Fibroblast of skin of right quadriceps (primary cell): Measurements from ENCODE around the gene CRADD.
"Not testable (repeated sequence)": the region's sequence is repeated elsewhere in the genome, so short reads cannot be mapped to it uniquely, and the experiment has no call there.

ENCODE experiments used
- DNase-seq: peaks from one replicate; pipeline ENCODE4 v3.0.0-alpha.2; 2013

The CRADD gene

DNA sequence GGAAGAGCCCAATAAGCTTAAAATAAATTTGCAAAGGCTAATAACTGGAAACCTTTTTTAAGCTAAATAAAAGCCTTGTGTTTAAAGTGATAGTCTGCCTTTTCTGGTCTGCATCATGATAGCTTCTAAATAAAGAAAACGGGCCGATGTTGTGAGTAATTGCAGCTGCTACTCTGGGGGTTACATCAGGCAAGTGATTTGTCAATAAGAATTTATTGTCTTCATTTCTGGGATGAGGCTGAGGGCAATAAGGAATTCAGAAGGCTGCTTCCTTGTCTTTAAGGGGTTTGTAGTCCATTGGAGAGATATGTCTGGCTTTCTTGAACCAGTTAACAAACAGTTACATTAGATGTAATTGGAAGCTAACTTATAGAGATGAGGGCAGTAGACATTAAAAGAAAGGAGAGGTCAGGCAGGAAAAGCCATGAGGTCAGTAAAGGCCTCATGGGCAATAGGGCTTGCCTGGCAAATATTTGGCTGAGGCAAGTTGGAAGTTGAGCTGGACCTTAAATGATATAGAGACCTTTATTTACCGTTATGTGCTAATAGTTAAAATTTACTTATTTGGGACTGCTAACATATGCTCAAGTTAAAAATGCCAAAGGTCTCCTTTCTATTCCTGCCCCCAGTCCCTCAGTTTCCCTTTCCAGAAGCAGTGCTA is 85.0 kb downstream of the CRADD start:
- peak; percentile 86 for DNase-seq

DNA sequence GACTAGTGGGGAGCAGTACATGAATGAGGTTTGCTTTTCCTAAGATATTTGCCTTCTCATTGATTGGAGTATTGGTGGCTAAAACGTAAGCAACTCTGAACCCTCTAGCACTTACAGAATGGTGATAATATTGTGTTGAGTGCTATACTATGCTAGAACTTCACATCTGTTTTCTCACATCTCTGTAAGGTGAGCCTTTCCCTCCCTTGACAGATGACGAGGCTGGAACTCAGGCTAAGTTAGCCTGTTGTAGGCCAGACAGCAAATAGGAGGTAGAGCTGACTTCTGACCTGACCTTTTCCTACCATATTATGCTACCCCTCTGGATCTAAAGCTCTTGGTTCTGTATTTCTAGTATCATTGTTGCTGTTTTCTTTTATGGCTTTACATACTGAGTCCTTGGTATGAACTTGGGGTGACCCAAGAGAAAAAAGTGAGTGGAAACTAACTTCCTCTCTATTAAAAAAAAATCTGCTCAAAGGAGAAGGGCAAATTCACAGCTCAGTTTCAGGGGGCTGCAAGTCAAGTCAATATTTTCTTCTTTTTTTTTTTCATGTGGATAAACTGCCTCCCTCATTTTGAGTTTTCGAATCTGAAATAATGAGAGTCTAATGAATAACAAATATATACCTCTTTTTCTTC is 85.9 kb downstream of the CRADD start:
- DNase-seq = no peak

DNA sequence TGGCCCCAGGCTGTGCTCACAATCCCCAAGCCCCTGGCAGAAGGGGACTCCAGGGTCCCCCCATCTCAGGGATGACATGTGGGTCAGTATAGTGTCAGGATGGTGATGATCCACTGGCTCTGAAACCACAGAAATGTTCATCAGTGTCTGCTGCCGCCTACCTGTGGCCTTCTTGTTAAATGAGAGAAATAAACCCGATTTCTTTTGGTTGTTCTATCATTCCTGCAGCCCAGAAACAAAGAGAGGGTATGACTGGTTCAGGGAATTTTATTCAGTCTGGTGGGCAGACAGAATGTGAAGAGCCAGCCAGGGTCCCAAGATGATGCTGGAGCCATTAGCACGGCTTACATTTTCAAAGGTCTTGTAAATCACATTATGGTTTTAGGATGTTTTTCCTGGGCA is 86.6 kb downstream of the CRADD start:
- no peak for DNase-seq

DNA sequence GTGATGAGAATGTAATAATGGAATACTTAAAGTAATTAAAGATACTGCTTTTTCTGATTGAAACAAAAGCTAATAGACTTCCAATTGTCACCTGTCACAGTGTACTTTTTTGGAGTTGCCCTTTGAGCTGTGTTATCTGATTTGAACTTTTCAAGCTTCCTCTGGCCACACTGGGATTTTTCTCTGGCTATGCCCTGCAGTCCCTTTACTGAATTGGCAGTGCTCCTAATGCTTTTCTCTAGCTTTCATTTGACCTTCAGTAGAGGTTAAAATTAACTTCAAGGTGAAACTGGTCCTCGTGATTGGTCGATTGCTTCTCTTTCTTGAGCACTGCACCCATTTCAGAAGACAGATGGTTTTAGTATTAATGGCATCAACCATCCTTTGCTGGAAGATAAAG is 89.2 kb downstream of the CRADD start:
- DNase-seq = no peak

DNA sequence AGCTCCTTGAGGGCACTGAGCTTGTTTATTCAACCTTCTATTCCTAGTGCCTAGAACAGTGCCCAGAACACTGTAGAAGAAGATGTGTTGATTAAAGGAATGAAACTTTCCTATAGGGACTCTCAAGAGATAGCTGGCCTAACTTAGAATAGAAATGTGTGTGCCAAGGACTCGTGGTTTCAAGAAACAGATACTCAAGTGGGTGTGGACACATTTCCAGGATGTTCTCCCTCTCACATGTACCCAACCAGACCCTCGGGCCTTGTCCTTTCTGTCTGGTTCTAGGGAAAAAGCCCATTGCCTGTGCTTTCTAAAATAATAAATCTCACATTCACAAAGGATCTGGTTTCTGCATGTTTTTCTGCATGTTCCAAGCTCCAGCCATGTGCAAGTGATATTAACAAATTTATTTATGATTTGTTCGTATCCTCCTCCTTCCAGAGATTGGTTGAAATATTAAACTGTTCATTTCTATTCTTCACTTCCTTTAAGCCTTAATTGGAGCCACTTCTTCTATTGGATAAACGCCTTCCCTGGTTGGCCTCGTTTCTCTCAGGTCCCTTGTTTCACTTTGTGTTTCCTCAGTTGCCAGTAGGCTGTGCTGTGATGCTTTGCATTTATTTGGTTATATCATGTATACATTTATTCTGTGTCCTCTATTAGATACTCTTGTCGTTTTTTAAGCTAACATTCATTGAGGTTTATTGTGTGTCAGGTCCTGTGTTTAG is 89.8 kb downstream of the CRADD start:
- peak; percentile 85 for DNase-seq

DNA sequence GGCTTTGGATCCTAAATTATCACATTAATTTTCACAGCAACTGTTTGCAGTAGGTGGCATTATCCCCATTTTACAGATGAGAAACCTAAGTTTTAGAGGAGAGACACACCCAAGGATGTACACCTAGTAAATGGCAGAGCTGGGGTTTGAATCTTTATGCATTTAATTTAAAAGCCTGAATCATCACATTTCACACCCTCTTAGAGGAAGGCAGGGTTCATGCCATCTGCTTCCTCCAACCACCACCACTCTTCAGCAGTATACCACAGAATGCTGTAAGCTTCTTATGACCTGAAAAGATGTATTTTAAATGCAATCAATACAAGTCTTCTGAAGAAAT is 90.3 kb downstream of the CRADD start:
- DNase-seq = no peak

DNA sequence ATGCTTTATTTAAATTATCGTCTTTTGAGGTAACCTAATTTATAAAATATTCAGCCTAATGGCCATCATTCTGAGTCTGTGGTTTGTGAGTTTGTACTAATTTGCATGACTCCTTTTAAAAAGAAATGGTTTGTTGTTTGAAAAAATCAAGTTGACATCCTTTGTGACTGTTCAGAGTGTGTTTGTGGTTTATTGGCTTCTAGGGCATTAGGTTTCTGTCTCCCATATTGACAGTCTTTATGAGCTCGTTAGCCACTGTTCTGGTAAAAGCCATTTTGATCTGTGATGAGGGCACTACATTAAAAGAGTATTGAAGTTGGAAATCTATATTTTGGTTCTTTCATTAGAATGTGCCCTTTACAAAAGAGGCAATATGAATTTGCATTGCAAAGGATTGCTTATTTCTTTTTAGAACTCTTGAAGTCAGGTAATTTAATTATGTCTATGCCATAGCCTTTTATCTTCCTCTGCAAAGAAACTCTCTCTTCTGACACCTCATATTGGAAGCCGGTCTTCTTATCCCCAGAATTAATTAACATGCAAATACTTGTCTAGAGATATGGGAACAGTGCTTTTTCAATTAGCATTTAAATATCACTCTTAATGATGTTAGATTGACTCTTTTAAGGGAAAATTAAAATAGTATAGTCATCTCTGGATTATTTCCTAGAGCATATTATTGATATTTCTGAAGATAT is 95.0 kb downstream of the CRADD start:
- no peak for DNase-seq

DNA sequence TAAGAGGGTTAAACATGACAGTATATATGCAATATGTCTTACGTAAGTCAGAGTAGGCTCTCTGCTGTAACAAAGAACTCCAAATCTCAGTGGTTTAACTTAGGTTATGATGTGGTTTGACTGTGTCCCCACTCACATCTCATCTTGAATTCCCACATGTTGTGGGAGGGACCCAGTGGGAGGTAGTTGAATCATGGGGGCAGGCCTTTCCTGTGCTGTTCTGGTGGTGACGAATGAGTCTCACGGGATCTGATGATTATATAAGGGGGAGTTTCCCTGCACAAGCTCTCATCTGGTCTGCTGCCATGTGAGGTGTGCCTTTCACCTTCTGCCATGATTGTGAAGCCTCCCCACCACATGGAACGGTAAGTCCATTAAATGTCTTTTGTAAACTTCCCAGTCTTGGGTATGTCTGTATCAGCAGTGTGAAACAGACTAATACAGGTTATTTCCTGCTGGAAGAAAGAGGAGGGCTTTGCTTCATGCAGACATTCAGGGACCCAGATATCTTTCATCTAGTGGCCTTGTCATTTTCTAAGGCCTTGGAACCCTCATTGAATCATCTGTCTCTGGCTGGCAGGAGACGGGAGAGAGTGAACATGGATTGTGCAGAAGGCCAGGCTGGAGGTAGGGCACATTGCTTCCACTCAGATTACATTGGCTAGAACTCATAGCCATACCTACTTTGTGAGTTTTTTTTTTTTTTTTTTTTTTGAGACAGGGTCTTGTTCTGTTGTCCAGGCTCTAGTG is 96.1 kb downstream of the CRADD start:
- DNase-seq = peak; percentile 69

DNA sequence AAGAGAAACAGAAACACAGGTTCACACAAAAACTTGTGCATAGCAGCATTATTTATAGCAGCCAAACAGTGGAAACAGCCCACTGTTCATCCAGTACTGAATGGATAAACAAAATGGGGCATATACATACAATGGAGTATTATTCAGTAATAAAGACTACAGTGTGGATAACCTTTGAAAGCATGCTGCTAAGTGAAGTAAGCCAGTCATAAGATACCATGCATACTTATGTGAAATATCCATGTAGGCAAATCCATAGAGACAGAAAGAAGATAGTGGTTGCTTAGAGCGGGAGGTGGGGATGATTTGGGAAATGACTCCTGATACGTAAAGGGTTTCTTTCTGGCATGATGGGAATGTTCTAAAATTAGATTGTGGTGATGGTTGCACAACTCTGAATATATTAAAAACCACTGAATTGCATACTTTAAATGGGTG is 99.4 kb downstream of the CRADD start:
- DNase-seq = peak; percentile 99

DNA sequence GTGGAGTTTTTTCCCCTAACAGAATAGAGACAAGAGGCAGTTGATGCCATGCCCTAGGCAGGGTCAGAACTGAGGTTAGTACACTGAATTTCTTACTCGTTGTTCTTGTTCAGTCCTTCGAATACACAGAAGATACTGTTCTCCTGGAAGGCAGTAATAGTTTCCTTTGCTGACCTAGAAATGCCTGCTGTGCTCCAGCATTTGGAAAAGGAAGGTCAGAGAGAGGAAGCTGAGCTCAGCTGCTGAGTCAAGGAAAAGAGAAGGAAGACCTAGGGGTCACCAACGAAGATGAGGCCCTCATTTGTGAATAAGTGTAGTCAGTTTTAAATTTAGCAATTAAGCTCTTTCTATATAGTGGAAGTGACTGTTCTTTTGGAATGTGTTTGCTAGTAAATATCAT is 100.1 kb downstream of the CRADD start:
- peak; percentile 85 for DNase-seq

DNA sequence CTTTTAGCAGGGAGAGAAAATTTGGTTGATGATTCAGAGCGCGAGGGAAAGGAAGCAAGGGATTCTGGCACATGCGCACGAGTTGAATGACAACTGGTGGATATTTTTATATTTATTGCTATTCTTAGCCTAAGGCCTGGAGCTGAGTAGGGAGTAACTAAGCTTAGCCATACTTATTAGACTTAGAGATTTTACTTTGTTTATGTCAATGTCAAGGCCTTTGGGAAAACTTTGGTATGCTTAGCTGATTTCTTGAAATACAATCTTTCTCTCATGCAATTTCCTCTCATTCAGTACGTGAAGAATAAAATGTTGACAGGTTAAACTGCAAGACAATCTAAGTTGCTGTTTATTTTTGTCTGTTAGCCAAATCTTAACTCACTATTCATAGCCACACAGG is 101.1 kb downstream of the CRADD start:
- peak; percentile 95 for DNase-seq

DNA sequence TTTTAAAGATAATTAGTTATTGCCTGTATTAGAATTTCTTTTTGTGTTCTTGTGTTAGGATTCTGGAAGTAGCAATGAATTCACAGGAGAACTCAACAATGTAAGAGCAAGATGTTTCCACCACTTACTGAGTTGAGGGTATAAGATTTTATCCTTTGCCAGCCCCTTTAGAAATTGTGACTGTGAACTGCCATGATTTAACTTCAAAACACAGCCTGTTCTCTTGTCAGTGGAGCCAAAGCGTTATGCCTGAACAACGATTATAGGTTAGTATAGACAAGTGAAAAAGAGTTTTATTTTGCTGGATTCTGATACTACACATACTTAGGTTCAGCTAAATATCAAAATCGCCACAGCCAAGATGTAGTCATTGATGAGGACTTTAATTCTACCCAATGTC is 101.6 kb downstream of the CRADD start:
- no peak for DNase-seq

DNA sequence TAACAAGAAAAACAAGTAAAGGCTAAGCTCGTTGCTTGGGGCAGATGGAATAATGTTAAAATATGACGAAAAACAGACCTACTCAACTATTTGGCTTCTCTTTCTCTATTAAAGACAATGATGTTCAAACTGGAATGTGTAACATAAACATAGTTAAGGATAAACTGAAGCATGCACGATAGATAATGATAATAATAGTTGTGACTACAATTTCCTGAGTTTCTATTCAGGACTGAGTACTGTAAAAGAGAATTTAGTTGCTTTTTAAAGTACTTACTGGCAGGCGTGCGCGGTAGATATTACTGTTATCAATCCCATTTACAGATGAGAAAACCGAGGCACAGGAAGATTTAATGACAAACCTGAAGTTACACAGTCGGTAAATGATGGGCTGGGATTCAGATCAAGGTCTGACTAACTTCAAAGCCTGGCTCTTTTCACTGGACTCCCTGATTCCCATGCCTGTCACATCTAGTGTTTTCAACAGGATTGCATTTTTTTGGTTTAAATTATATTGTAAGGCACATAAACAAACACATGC is 103.0 kb downstream of the CRADD start:
- peak; percentile 68 for DNase-seq

DNA sequence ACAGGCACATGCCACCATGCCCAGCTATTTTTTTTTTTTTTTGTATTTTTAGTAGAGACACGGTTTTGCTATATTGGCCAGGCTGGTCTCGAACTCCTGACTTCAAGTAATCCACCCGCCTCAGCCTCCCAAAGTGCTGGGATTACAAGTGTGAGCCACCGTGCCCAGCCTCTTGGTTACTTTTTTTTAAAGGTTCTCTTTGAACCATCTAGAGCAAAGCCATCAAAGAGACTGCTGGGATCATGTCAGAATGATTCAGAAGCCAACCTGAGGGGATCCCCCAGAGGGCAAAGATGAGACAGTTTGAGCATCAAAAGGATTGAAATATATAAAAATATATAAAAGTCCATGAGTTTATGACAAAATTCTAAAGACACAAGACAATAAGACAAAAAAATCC is 103.7 kb downstream of the CRADD start:
- not testable (repeated sequence) for DNase-seq

DNA sequence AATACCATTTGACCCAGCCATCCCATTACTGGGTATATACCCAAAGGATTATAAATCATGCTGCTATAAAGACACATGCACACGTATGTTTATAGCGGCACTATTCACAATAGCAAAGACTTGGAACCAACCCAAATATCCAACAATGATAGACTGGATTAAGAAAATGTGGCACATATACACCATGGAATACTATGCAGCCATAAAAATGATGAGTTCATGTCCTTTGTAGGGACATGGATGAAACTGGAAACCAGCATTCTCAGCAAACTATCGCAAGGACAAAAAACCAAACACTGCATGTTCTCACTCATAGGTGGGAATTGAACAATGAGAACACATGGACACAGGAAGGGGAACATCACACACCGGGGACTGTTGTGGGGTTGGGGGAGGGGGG is 104.8 kb downstream of the CRADD start:
- DNase-seq = not testable (repeated sequence)

DNA sequence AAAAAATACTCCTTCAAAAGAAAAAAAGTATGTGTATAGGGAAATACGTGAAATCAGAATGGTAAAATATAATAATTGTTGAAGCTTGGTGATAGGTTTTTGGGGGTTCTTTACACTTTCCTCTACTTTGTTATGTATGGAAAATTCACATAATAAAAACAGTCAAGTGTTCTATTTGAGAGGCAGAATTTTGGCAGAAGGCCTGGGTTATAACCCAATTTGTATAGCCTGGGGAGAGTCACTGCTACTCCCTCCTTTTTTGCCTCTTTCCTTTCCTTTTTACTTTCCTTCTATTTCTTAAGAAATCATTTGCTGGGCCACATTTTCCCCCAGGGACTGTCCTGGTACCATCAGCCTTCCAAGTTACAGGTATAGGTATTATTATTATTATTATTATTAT is 105.7 kb downstream of the CRADD start:
- DNase-seq = no peak

DNA sequence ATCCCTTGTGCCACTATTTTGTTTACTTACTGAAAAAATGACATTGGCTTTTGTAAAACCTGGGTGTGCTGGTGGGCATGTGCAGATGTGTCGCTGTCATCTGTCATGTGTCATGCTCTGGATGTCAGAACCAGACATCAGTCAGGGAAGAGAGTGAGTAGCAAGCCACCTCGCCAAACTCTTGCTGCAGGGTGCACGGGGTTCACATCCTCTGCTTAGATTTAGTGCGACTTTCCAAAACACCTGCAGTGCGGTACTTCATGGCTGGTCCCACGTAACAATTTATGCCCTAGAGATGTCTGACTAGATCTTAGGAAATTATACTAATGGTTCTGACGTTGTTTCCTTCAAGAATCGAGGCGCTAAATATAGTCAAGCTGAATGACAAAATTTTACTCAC is 106.7 kb downstream of the CRADD start:
- no peak for DNase-seq

DNA sequence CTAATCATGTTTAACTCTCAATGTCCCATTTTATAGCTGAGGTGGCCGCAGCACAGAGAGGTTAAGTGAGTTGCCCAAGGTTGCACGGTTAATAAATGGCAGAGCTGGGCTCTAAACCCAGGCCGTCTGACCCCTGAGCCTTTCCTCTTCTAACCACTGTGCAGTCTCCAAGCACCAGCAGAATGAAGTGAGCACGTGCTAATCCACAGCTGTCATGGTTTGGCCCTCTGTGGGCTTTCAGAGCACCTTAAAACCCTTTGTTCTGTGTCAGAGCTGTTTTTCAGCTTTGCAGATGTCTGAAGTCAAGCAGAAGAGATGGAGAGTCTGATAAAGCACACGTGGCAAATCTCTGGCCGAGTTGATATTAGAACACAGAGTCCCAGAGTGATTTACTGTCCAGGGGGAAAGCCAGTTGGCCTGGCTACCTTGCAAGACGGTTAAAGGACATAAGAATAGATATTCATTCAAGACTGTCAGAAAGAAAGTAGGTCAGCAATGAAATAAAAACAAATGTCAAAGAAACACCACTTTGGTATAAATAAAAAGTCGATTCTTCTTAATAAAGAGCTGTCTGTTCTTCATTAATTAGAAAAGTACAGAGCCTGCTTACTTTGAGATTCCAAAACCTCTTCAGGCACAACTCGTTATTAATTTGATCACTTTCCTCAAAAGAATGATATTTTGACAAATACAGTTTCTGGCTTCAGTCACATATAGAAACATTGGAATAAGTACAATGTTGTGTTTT is 107.3 kb downstream of the CRADD start:
- peak; percentile 69 for DNase-seq

DNA sequence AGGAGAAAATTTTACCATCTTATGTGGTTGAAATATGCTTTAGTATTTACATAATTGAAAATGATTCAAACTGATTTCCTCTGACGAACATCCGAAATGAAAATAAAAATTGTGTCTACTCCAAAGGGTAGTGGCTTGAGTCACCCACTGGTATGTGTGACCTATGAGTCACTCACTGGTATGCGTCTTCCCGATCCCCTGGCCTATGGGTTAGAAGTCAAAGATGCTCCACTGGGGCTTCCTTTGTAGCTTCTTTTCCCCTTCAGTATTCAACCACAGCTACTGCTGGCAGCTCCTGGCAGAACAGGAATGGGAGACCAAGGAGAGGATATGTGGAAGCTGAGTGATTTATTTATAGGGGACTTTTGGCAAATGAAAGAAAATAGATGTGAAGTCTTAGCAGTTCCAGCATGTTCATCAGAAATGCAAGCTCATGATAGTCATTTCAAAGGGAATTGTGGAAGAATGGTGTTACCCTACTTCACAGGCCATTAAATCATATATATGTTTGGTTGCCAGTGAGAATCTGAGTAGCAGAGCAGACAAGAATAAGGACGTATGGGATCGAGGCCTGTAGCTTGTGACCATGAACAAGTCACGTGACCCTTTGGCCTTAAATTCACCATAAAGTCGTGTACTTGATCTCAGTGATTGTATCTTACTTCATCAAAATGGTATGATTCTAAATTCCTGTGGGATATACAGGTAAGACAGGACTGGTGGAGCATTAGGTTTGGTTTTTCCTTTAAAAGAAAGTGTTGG is 108.3 kb downstream of the CRADD start:
- peak; percentile 97 for DNase-seq

DNA sequence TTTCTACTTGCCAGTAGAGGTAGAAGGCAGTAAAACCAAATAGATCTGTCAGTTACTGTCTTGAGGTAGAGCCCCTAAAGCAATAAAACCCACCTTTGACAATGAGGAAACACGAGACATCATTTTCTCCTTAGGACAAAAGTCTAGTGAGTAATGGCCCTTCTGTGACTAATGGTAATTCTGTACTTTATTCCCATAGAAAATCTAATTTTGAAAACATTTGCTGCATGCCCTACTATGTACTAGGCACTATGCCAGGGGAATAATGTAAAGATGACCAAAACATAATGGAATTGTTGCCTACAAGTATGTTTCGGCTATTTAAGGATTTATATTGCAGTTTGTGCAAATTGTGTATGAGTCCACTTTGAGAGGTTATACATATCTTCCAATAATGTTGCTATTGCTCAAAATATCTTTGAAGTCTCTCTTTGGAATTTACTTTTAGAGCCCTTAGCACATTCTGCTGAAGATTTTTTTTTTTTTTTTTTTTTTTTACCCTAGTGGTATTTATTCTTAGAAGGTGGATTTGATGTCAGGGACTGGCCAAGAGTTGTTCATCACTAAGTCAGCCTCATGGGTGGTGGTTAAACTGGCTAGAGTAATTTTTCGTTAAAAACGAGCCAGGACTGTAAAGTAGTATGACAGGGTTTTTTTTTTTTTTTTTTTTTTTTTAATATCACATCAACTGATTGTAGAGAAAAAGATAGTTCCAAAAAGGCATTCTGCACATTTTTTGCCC is 109.7 kb downstream of the CRADD start:
- peak; percentile 82 for DNase-seq
